WI38 (cell line): ENCODE measurements around the gene UST.

Experiments
- H3K4me3 ChIP-seq: 2 replicates; pipeline ENCODE4 v1.5.1; 2011; ENCODE audit warnings: low read depth, mild to moderate bottlenecking, control low read depth, low read length
- CTCF ChIP-seq: IDR thresholded peaks from 2 replicates; pipeline ENCODE4 v1.5.1; 2012; ENCODE audit warnings: low read depth, mild to moderate bottlenecking, control low read depth, low read length

Gene UST

GRCh38 chr6:148808786-148809304 lies 62.0 kb downstream of the UST start:
- no peak overlapping the region for H3K4me3 ChIP-seq
- TF ChIP-seq CTCF = no peak

- H3K4me3 ChIP-seq = no peak overlapping the region
- TF ChIP-seq CTCF = no peak
Measured at GRCh38 chr6:148811459-148811858, 64.6 kb downstream of the UST start.

GRCh38 chr6:148814082-148814790 lies 67.4 kb downstream of the UST start:
- TF ChIP-seq CTCF = no peak
- H3K4me3 ChIP-seq = no peak overlapping the region

GRCh38 chr6:148814869-148815268 lies 68.0 kb downstream of the UST start:
- TF ChIP-seq CTCF = no peak

GRCh38 chr6:148816117-148816516 lies 69.3 kb downstream of the UST start:
- no peak for TF ChIP-seq CTCF
- no peak overlapping the region for H3K4me3 ChIP-seq

More at GRCh38 chr6:148814869-148815268, 68.0 kb downstream of the UST start:
- H3K4me3 ChIP-seq = no peak overlapping the region

GRCh38 chr6:148817689-148818088 lies 70.9 kb downstream of the UST start:
- H3K4me3 ChIP-seq = no peak overlapping the region
- TF ChIP-seq CTCF = no peak

GRCh38 chr6:148818939-148819575 lies 72.2 kb downstream of the UST start:
- TF ChIP-seq CTCF = no peak
- H3K4me3 ChIP-seq = no peak overlapping the region
